GM19240 (cell line): ENCODE data around the gene DIAPH1.

Experiments used
- DNase-seq: peaks from one replicate; pipeline ENCODE4 v3.0.0; 2011; ENCODE audit warnings: low spot score; ENCODE audit not compliant: insufficient read length

The DIAPH1 gene

GRCh38 chr5:141640051-141640415, 21.2 kb upstream of the DIAPH1 start:
- DNase-seq = no peak

GRCh38 chr5:141639357-141640050, 20.7 kb upstream of the DIAPH1 start:
- no peak for DNase-seq

- DNase-seq = no peak
Observed at GRCh38 chr5:141638771-141639170, 20.0 kb upstream of the DIAPH1 start.

GRCh38 chr5:141637767-141638419, 19.1 kb upstream of the DIAPH1 start:
- DNase-seq = no peak

- DNase-seq = no peak
Observed at GRCh38 chr5:141637123-141637766, 18.4 kb upstream of the DIAPH1 start.

GRCh38 chr5:141636413-141637122, 17.8 kb upstream of the DIAPH1 start, which contains the start of the genes HDAC3 and RELL2:
TSS of gene HDAC3 (minus strand) at chr5:141636849. CDS start at chr5:141636790, 59 bp downstream.
TSS of gene RELL2 (plus strand) at chr5:141636997. CDS start at chr5:141638226, 1,229 bp downstream.
- peak; percentile 78 for DNase-seq

GRCh38 chr5:141636106-141636412, 17.3 kb upstream of the DIAPH1 start:
- no peak for DNase-seq

- no peak for DNase-seq
Observed at GRCh38 chr5:141635646-141636045, 16.8 kb upstream of the DIAPH1 start.

- DNase-seq = no peak
Observed at GRCh38 chr5:141634720-141635119, 15.9 kb upstream of the DIAPH1 start.

GRCh38 chr5:141633871-141634561, 15.2 kb upstream of the DIAPH1 start:
- DNase-seq = peak; percentile 50

- DNase-seq = no peak
Observed at GRCh38 chr5:141632650-141633049, 13.8 kb upstream of the DIAPH1 start.

- DNase-seq = no peak
Observed at GRCh38 chr5:141630570-141631140, 11.9 kb upstream of the DIAPH1 start.

GRCh38 chr5:141628175-141628788, 9.5 kb upstream of the DIAPH1 start:
- no peak for DNase-seq

- no peak for DNase-seq
Observed at GRCh38 chr5:141623611-141624010, 4.8 kb upstream of the DIAPH1 start.

- no peak for DNase-seq
Observed at GRCh38 chr5:141623186-141623585, 4.4 kb upstream of the DIAPH1 start.

- DNase-seq = no peak
Observed at GRCh38 chr5:141618030-141618803, 583 bp downstream of the DIAPH1 start.

- no peak for DNase-seq
Observed at GRCh38 chr5:141617682-141618029, 1.1 kb downstream of the DIAPH1 start.

- DNase-seq = no peak
Observed at GRCh38 chr5:141617128-141617527, 1.7 kb downstream of the DIAPH1 start.

GRCh38 chr5:141615991-141616720, 2.6 kb downstream of the DIAPH1 start:
- DNase-seq = no peak
